ENCODE measurements around the gene NUP98. TPM values are rescaled to one million over a fixed set of nuclear protein-coding genes. Genes with fewer than 3 reads are reported as not detected.

Gene NUP98
- total and polyA plus RNA-seq, 11 donors = 13.2 to 77.9 (median 45.3) TPM

- 92 to 100% (median 96%) methylated on average over 2 of the region's 2 CpGs for WGBS, 4 donors
- intact Hi-C loops (cut with DNase I) = no loop called here
- H3K4me1 ChIP-seq = peaks cover 8 to 91% (median 67%) of the 10 kb centered on the region in 12 donors
- ATAC-seq = no peak
- H3K27me3 ChIP-seq = no peaks in the 10 kb centered on the region
- peak in 1 of 5 donors; percentile 10 for DNase-seq
- H3K36me3 ChIP-seq = peaks cover 0 to 48% (median 18%) of the 10 kb centered on the region in 9 donors
- TF ChIP-seq POLR2A (IDR thresholded peaks at IDR 0.05) = no peak
- TF ChIP-seq CTCF (IDR thresholded peaks at IDR 0.05) = no peak
- H3K27ac ChIP-seq = peak overlapping the region in 5 of 12 donors; percentile 5 to 98 (median 64)
- H3K4me3 ChIP-seq = no peak overlapping the region
- H3K9me3 ChIP-seq = no peaks in the 10 kb centered on the region
These were observed 35.5 kb upstream of the NUP98 start for GRCh38 chr11:3832816-3833215.

GRCh38 chr11:3831378-3832239 lies 34.3 kb upstream of the NUP98 start:
- 38 to 47% (median 44%) methylated on average over 13 of the region's 13 CpGs for WGBS, 4 donors
- Histone ChIP-seq H3K36me3 (peaks cover 0 to 60% (median 30%) of the 10 kb centered on the region in 9 donors), H3K27ac (peak overlapping the region in 11 of 12 donors; percentile 2 to 98 (median 47)), H3K4me1 (peaks cover 3 to 79% (median 55%) of the 10 kb centered on the region in 12 donors), H3K9me3 (no peaks in the 10 kb centered on the region), H3K27me3 (no peaks in the 10 kb centered on the region), H3K4me3 (no peak overlapping the region)
- DNase-seq (peak in 3 of 5 donors; percentile 61 to 69 (median 69)), ATAC-seq (peak; percentile 63 to 81 (median 78))
- intact Hi-C loops (cut with DNase I) = no loop called here
- no peak for TF ChIP-seq CTCF (IDR thresholded peaks at IDR 0.05)
- TF ChIP-seq POLR2A (IDR thresholded peaks at IDR 0.05) = no peak

- TF ChIP-seq POLR2A (IDR thresholded peaks at IDR 0.05) (no peak), CTCF (IDR thresholded peaks at IDR 0.05) (no peak)
- Histone ChIP-seq H3K4me3 (no peak overlapping the region), H3K4me1 (peaks cover 3 to 74% (median 47%) of the 10 kb centered on the region in 12 donors), H3K27me3 (no peaks in the 10 kb centered on the region), H3K36me3 (peaks cover 0 to 69% (median 35%) of the 10 kb centered on the region in 9 donors), H3K27ac (peak overlapping the region in 2 of 12 donors; percentile 2 to 98), H3K9me3 (no peaks in the 10 kb centered on the region)
- DNase-seq = peak in 1 of 5 donors; percentile 7
- 63 to 89% (median 83%) methylated on average over 1 of the region's 1 CpG for WGBS, 4 donors
- intact Hi-C loops (cut with DNase I) = no loop called here
- no peak for ATAC-seq
These were observed 33.4 kb upstream of the NUP98 start for GRCh38 chr11:3830730-3831129.

- no peaks in the 10 kb centered on the region for H3K27me3 ChIP-seq
- DNase-seq (no peak), ATAC-seq (no peak)
- intact Hi-C loops (cut with DNase I) = no loop called here
- H3K4me1 ChIP-seq = peaks cover 3 to 74% (median 40%) of the 10 kb centered on the region in 12 donors
- no peaks in the 10 kb centered on the region for H3K9me3 ChIP-seq
- peak overlapping the region in 1 of 12 donors; percentile 98 for H3K27ac ChIP-seq
- H3K36me3 ChIP-seq = peaks cover 0 to 73% (median 40%) of the 10 kb centered on the region in 9 donors
- no peak overlapping the region for H3K4me3 ChIP-seq
- TF ChIP-seq POLR2A (IDR thresholded peaks at IDR 0.05) (no peak), CTCF (IDR thresholded peaks at IDR 0.05) (no peak)
- WGBS, 4 donors = 92 to 98% (median 97%) methylated on average over 3 of the region's 3 CpGs
These were observed 32.7 kb upstream of the NUP98 start for GRCh38 chr11:3830088-3830487.

Measured in heart left ventricle (tissue), 16 donors.